HepG2 (cell line): ENCODE measurements around the gene NFRKB. TPM values are rescaled to one million over a fixed set of nuclear protein-coding genes. Genes with fewer than 3 reads are reported as not detected.

ENCODE experiments used
- ESRRA ChIP-seq: sonication (generic); formaldehyde crosslinking; IDR thresholded peaks from 2 replicates; pipeline ENCODE4 v1.5.1; 2020; ENCODE audit warnings: mild to moderate bottlenecking, low read depth, missing genetic modification reagents
- HIVEP1 ChIP-seq: sonication (generic); formaldehyde crosslinking; IDR thresholded peaks from 2 replicates; pipeline ENCODE4 v1.4.0; 2020; ENCODE audit warnings: mild to moderate bottlenecking, missing genetic modification reagents
- IRX3 ChIP-seq: sonication (generic); formaldehyde crosslinking; IDR thresholded peaks from 2 replicates; pipeline ENCODE4 v1.8.1; 2023; ENCODE audit warnings: mild to moderate bottlenecking, low read depth, missing genetic modification reagents, borderline replicate concordance
- TOE1 ChIP-seq: sonication (generic); formaldehyde crosslinking; IDR thresholded peaks from 2 replicates; pipeline ENCODE4 v1.4.0; 2020; ENCODE audit warnings: mild to moderate bottlenecking, missing genetic modification reagents
- U2AF1 ChIP-seq: fragments of 200-400 bp; formaldehyde crosslinking; optimal IDR thresholded peaks from 2 replicates; pipeline ENCODE3; 2017; ENCODE audit warnings: mild to moderate bottlenecking, low read depth, low read length
- ZBTB7A ChIP-seq: sonication (generic); formaldehyde crosslinking; IDR thresholded peaks from 2 replicates; pipeline ENCODE4 v1.8.0; 2022; ENCODE audit warnings: mild to moderate bottlenecking, missing genetic modification reagents
- ZNF746 ChIP-seq: sonication (generic); formaldehyde crosslinking; IDR thresholded peaks from 2 replicates; pipeline ENCODE4 v1.8.0; 2022; ENCODE audit warnings: mild to moderate bottlenecking, missing genetic modification reagents
- polyA plus RNA-seq, 8 experiments: library from polyadenylated mRNA; depleted of rRNA in 3 of 8; stranded (reverse) in 7 of 8; unstranded in 1 of 8; fragments of >200 nt; fragmentation: Illumina TruSeq in 4 of 8; extraction: Trizol in 4 of 8; gene quantifications; 2 replicates each; pipeline versions ENCODE4 v1.2.1 to v1.2.3, GENCODE V29; 2011 to 2016; ENCODE audit warnings: low read depth in 4 of 8, missing spikeins in 1 of 8, mixed read lengths in 1 of 8; ENCODE audit not compliant: insufficient read depth in 1 of 8
- total RNA-seq, 5 experiments: library from RNA; depleted of rRNA; stranded (reverse); fragments of >200 nt; fragmentation: Illumina TruSeq; extraction: Trizol; gene quantifications; 2 replicates each; pipeline ENCODE4 v1.2.3, GENCODE V29; 2016; ENCODE audit warnings: low read depth in 1 of 5
- TF ChIP-seq, protein P1 (sequence below): sonication (generic); formaldehyde crosslinking; IDR thresholded peaks from 2 replicates; pipeline ENCODE4 v1.4.0; 2020; ENCODE audit warnings: missing genetic modification reagents
- TF ChIP-seq, protein P2 (sequence below): sonication (generic); formaldehyde crosslinking; conservative IDR thresholded peaks from 2 replicates; pipeline ENCODE4 v1.4.0; 2020; ENCODE audit warnings: missing genetic modification reagents
- TF ChIP-seq, protein P3 (sequence below): sonication (generic); formaldehyde crosslinking; conservative IDR thresholded peaks from 2 replicates; pipeline ENCODE4 v1.5.0; 2020; ENCODE audit warnings: missing genetic modification reagents
- TF ChIP-seq, protein P4 (sequence below): sonication (generic); formaldehyde crosslinking; IDR thresholded peaks from 2 replicates; pipeline ENCODE4 v1.4.0; 2020; ENCODE audit warnings: missing genetic modification reagents
- TF ChIP-seq, protein P5 (sequence below): sonication (generic); formaldehyde crosslinking; IDR thresholded peaks from 2 replicates; pipeline ENCODE4 v1.4.0; 2020; ENCODE audit warnings: missing genetic modification reagents, borderline replicate concordance

NFRKB gene
- total and polyA plus RNA-seq, 2 of the 13 experiments (the other 11 are each of a cell fraction or from before 2014, with no cell fraction given) = 22.9 to 23.7 TPM

DNA sequence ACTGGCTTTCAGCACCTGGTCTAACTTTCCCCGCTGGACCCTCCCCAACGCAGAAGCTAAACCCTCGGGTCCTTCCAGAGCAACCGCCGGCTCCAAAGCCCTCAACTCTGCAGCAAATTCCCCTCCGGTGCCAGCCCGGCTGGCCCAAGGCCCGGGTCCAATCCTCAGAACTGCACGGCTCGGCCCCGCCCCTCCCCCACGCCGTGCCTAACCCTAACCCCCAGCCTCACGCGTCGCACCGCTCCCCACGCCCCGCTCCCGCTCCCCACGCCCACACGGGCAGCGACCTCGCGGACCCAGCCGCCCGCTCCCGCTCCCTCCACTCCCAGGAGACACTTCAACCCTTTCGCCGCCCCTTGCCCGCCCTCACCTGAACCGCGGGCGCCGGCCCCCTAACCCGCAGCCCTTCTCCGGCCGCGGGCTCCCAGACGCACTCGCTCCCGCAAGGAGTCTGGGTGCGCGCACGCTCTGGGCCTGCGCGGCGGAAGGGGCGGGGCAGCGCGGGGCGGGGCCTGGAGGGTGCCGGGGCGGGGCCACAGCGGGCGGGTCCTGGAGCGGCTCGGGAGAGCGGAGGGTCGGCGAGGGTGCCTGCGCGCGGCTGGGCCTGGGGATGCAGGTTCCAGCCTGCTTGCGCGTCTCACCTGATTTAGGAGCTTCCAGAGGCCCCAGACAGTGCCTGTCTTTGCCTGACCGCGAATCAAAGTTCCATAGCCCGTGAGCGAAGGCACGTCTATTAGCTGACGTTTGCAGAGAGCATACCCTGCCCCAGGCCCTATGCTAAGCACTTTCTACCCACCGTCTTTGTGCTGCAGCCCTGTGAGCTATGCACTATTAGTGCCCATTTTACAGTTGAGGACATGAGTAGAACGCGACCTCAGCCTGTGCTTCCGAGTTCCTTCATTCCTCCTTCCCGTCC is at the start of gene NFRKB (continued):
- TF ChIP-seq ZNF746 (CRISPR knock-in tag) = 0 out of 2 replicates have a peak, but pooled peaks have one; percentile 20
- TF ChIP-seq IRX3 (CRISPR knock-in tag) = no peak
- no peak for TF ChIP-seq TOE1
- TF ChIP-seq, protein P1, sequence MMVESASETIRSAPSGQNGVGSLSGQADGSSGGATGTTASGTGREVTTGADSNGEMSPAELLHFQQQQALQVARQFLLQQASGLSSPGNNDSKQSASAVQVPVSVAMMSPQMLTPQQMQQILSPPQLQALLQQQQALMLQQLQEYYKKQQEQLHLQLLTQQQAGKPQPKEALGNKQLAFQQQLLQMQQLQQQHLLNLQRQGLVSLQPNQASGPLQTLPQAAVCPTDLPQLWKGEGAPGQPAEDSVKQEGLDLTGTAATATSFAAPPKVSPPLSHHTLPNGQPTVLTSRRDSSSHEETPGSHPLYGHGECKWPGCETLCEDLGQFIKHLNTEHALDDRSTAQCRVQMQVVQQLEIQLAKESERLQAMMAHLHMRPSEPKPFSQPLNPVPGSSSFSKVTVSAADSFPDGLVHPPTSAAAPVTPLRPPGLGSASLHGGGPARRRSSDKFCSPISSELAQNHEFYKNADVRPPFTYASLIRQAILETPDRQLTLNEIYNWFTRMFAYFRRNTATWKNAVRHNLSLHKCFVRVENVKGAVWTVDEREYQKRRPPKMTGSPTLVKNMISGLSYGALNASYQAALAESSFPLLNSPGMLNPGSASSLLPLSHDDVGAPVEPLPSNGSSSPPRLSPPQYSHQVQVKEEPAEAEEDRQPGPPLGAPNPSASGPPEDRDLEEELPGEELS = no peak; the same call in 1 of the 2 replicates
- 0 out of 2 replicates have a peak, but pooled peaks have one; percentile 28 for TF ChIP-seq ESRRA (CRISPR knock-in tag)
- TF ChIP-seq ZBTB7A (CRISPR knock-in tag) = 0 out of 2 replicates have a peak, but pooled peaks have one; percentile 40
- TF ChIP-seq, protein P2, sequence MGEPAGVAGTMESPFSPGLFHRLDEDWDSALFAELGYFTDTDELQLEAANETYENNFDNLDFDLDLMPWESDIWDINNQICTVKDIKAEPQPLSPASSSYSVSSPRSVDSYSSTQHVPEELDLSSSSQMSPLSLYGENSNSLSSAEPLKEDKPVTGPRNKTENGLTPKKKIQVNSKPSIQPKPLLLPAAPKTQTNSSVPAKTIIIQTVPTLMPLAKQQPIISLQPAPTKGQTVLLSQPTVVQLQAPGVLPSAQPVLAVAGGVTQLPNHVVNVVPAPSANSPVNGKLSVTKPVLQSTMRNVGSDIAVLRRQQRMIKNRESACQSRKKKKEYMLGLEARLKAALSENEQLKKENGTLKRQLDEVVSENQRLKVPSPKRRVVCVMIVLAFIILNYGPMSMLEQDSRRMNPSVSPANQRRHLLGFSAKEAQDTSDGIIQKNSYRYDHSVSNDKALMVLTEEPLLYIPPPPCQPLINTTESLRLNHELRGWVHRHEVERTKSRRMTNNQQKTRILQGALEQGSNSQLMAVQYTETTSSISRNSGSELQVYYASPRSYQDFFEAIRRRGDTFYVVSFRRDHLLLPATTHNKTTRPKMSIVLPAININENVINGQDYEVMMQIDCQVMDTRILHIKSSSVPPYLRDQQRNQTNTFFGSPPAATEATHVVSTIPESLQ (CRISPR knock-in tag) = no peak
- TF ChIP-seq, protein P3, sequence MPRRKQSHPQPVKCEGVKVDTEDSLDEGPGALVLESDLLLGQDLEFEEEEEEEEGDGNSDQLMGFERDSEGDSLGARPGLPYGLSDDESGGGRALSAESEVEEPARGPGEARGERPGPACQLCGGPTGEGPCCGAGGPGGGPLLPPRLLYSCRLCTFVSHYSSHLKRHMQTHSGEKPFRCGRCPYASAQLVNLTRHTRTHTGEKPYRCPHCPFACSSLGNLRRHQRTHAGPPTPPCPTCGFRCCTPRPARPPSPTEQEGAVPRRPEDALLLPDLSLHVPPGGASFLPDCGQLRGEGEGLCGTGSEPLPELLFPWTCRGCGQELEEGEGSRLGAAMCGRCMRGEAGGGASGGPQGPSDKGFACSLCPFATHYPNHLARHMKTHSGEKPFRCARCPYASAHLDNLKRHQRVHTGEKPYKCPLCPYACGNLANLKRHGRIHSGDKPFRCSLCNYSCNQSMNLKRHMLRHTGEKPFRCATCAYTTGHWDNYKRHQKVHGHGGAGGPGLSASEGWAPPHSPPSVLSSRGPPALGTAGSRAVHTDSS (CRISPR knock-in tag) = no peak
- TF ChIP-seq U2AF1 = no peak
- TF ChIP-seq, protein P4, sequence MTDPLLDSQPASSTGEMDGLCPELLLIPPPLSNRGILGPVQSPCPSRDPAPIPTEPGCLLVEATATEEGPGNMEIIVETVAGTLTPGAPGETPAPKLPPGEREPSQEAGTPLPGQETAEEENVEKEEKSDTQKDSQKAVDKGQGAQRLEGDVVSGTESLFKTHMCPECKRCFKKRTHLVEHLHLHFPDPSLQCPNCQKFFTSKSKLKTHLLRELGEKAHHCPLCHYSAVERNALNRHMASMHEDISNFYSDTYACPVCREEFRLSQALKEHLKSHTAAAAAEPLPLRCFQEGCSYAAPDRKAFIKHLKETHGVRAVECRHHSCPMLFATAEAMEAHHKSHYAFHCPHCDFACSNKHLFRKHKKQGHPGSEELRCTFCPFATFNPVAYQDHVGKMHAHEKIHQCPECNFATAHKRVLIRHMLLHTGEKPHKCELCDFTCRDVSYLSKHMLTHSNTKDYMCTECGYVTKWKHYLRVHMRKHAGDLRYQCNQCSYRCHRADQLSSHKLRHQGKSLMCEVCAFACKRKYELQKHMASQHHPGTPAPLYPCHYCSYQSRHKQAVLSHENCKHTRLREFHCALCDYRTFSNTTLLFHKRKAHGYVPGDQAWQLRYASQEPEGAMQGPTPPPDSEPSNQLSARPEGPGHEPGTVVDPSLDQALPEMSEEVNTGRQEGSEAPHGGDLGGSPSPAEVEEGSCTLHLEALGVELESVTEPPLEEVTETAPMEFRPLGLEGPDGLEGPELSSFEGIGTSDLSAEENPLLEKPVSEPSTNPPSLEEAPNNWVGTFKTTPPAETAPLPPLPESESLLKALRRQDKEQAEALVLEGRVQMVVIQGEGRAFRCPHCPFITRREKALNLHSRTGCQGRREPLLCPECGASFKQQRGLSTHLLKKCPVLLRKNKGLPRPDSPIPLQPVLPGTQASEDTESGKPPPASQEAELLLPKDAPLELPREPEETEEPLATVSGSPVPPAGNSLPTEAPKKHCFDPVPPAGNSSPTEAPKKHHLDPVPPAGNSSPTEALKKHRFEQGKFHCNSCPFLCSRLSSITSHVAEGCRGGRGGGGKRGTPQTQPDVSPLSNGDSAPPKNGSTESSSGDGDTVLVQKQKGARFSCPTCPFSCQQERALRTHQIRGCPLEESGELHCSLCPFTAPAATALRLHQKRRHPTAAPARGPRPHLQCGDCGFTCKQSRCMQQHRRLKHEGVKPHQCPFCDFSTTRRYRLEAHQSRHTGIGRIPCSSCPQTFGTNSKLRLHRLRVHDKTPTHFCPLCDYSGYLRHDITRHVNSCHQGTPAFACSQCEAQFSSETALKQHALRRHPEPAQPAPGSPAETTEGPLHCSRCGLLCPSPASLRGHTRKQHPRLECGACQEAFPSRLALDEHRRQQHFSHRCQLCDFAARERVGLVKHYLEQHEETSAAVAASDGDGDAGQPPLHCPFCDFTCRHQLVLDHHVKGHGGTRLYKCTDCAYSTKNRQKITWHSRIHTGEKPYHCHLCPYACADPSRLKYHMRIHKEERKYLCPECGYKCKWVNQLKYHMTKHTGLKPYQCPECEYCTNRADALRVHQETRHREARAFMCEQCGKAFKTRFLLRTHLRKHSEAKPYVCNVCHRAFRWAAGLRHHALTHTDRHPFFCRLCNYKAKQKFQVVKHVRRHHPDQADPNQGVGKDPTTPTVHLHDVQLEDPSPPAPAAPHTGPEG = peak; percentile 76; the same call in 1 of the 2 replicates
- TF ChIP-seq, protein P5, sequence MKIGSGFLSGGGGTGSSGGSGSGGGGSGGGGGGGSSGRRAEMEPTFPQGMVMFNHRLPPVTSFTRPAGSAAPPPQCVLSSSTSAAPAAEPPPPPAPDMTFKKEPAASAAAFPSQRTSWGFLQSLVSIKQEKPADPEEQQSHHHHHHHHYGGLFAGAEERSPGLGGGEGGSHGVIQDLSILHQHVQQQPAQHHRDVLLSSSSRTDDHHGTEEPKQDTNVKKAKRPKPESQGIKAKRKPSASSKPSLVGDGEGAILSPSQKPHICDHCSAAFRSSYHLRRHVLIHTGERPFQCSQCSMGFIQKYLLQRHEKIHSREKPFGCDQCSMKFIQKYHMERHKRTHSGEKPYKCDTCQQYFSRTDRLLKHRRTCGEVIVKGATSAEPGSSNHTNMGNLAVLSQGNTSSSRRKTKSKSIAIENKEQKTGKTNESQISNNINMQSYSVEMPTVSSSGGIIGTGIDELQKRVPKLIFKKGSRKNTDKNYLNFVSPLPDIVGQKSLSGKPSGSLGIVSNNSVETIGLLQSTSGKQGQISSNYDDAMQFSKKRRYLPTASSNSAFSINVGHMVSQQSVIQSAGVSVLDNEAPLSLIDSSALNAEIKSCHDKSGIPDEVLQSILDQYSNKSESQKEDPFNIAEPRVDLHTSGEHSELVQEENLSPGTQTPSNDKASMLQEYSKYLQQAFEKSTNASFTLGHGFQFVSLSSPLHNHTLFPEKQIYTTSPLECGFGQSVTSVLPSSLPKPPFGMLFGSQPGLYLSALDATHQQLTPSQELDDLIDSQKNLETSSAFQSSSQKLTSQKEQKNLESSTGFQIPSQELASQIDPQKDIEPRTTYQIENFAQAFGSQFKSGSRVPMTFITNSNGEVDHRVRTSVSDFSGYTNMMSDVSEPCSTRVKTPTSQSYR = peak; percentile 82
- no peak for TF ChIP-seq HIVEP1 (CRISPR knock-in tag)
